Measurements from ENCODE around the gene AKR7A3. TPM values are rescaled to one million over a fixed set of nuclear protein-coding genes. Genes with fewer than 3 reads are reported as not detected.

Gene AKR7A3
- total and polyA plus RNA-seq, 10 of the 15 experiments (the other 5 are each of a cell fraction or from before 2014, with no cell fraction given): 0.10 to 1.1 (median 0.25) TPM; not detected in 2

DNA sequence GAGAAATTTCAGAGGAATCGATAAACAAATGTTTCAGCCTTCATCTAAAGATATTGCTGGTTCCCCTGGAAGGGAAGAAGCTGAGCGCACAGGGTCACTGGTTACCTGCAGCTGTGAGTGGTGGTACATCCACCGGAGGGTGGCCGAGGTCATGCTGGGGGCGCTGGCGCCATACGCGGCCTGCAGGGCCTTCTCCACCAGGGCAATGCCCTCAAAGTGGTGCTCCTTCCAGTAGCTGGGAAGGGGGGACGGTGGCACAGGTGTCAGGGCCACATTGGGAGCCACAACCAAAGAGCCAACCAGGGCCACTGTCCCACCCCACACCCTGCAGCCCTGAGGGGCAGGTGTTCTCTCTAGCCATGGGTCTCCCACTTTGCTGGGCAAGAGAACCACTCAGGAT, 4.7 kb downstream of the AKR7A3 start:
- no peaks in the 10 kb centered on the region; a peak in 1 of 4 replicates for H3K27me3 ChIP-seq (replicated peaks in 1 of 2; ENCODE audit: control insufficient read depth in 2 of 2, insufficient read depth in 2 of 2, low read length in 1 of 2)
- H3K79me2 ChIP-seq (ENCODE audit: control insufficient read depth, insufficient read depth, low read length): no peaks in the 10 kb centered on the region
- no peak overlapping the region for H3K4me2 ChIP-seq (ENCODE audit: control insufficient read depth, insufficient read depth)
- H3K9ac ChIP-seq (ENCODE audit: control insufficient read depth, insufficient read depth, low read length): no peak overlapping the region
- in situ Hi-C loops (cut with MboI) (no loop called here), intact Hi-C loops (cut with micrococcal nuclease; ENCODE audit: unreplicated experiment) (no loop called here)
- no peak overlapping the region for H3K4me3 ChIP-seq
- no peak for TF ChIP-seq HCFC1 (IDR thresholded peaks at IDR 0.05; ENCODE audit: low read length)
- no peak for TF ChIP-seq POLR2AphosphoS2 (IDR thresholded peaks at IDR 0.05; ENCODE audit: low read depth, low read length)
- no peak for TF ChIP-seq ETV6 (conservative IDR thresholded peaks at IDR 0.05 in 1 of 2, IDR thresholded peaks at IDR 0.05 in 1 of 2; ENCODE audit: borderline replicate concordance in 1 of 2, low read depth in 1 of 2)
- no peak for TF ChIP-seq SMARCA5 (IDR thresholded peaks at IDR 0.05)
- no peak for TF ChIP-seq CREB1 (IDR thresholded peaks at IDR 0.05; ENCODE audit: low read depth)
- TF ChIP-seq BRCA1 (IDR thresholded peaks at IDR 0.05; ENCODE audit: low read depth, low read length): no peak
- TF ChIP-seq TCF12 (IDR thresholded peaks at IDR 0.05; ENCODE audit: low read depth, low read length): no peak
- TF ChIP-seq BHLHE40 (IDR thresholded peaks at IDR 0.05; ENCODE audit: borderline replicate concordance in 1 of 2, low read depth in 2 of 2, low read length in 1 of 2): no peak
- no peak for TF ChIP-seq LARP7 (IDR thresholded peaks at IDR 0.05)
- TF ChIP-seq EZH2 (IDR thresholded peaks at IDR 0.05; ENCODE audit: borderline replicate concordance, control insufficient read depth, low read depth, low read length): no peak
- TF ChIP-seq SREBF1 (IDR thresholded peaks at IDR 0.05; ENCODE audit: low read length): no peak
- no peak for TF ChIP-seq NFYA (IDR thresholded peaks at IDR 0.05; ENCODE audit: borderline replicate concordance, low read depth, low read length)
- no peak for TF ChIP-seq RAD51 (IDR thresholded peaks at IDR 0.05)
- SMC1A ChIA-PET (ENCODE audit: uncharacterized antibody, unreplicated experiment): no interaction called here
- no peak overlapping the region for H3K27ac ChIP-seq (ENCODE audit: control insufficient read depth, insufficient read depth)
- RAD21 ChIA-PET (ENCODE audit: unreplicated experiment): no interaction called here
- POLR2A ChIA-PET: interaction anchor here (0.9 kb wide), 1 partner anchor 14 kb away, joined by 3 read pairs; no protein-coding TSS in a partner anchor
- H3K9me3 ChIP-seq (replicated peaks; ENCODE audit: control insufficient read depth, insufficient read depth, low read length): no peaks in the 10 kb centered on the region
- H2AFZ ChIP-seq (ENCODE audit: control insufficient read depth, low read depth, low read length): no peak overlapping the region
- no peaks in the 10 kb centered on the region for H4K20me1 ChIP-seq (ENCODE audit: control insufficient read depth, insufficient read depth)
- CTCF ChIA-PET: no interaction called here
- BruUV-seq (replicated peaks): no TSS peak
- 85% methylated on average over 9 of the region's 9 CpGs for WGBS (ENCODE audit: insufficient coverage, insufficient replicate concordance, low lambda C conversion rate, missing lambda C conversion rate)
- DNase-seq (ENCODE audit: low read depth, low spot score) (no peak), ATAC-seq (no peak), FAIRE-seq (no peak)
- no peaks in the 10 kb centered on the region for H3K36me3 ChIP-seq (ENCODE audit: control insufficient read depth in 2 of 2, insufficient read depth in 2 of 2, low read length in 1 of 2)
- no peaks in the 10 kb centered on the region for H3K4me1 ChIP-seq (ENCODE audit: control insufficient read depth, insufficient read depth, low read length)

Data from GM12878 (cell line).